Neuronal stem cell (in vitro differentiated cells): ENCODE measurements around the gene BMPR1A.
A peak's percentile ranks its signal among the peaks of the same experiment; 100 is the strongest.

Experiments used
- DNase-seq: peaks from one replicate; pipeline ENCODE4 v3.0.0-alpha.2; 2013; ENCODE audit warnings: low spot score
- H2AFZ ChIP-seq: one replicate; pipeline ENCODE4 v1.6.1; 2013; ENCODE audit warnings: mild to moderate bottlenecking, low read length, inconsistent platforms
- H2AK5ac ChIP-seq: 2 replicates; pipeline ENCODE4 v1.6.1; 2013; ENCODE audit warnings: low read depth, mild to moderate bottlenecking, inconsistent platforms, low read length, moderate library complexity, mixed read lengths
- H2BK120ac ChIP-seq: 2 replicates; pipeline ENCODE4 v1.6.1; 2013; ENCODE audit warnings: low read depth, mild to moderate bottlenecking, inconsistent platforms, low read length, moderate library complexity, mixed read lengths
- H2BK12ac ChIP-seq: one replicate; pipeline ENCODE4 v1.6.1; 2013; ENCODE audit warnings: low read length, inconsistent platforms
- H2BK15ac ChIP-seq: 2 replicates; pipeline ENCODE4 v1.6.1; 2013; ENCODE audit warnings: mild to moderate bottlenecking, low read length, inconsistent platforms, mixed read lengths
- H2BK5ac ChIP-seq: one replicate; pipeline ENCODE4 v1.6.1; 2013; ENCODE audit warnings: inconsistent platforms, mild to moderate bottlenecking, low read length, moderate library complexity
- H3K14ac ChIP-seq: one replicate; pipeline ENCODE4 v1.6.1; 2013; ENCODE audit warnings: low read length, inconsistent platforms
- H3K18ac ChIP-seq: 2 replicates; pipeline ENCODE4 v1.6.1; 2013; ENCODE audit warnings: low read length, inconsistent platforms
- H3K23ac ChIP-seq: 2 replicates; pipeline ENCODE4 v1.6.1; 2013; ENCODE audit warnings: low read depth, mild to moderate bottlenecking, mixed read lengths, low read length, inconsistent platforms; ENCODE audit not compliant: poor library complexity
- H3K27ac ChIP-seq: replicated peaks from 3 replicates; pipeline ENCODE4 v1.5.1; 2013; ENCODE audit warnings: low read length, inconsistent platforms
- H3K27me3 ChIP-seq, 3 experiments: 2 replicates each; pipeline ENCODE4 v1.6.1; 2013; ENCODE audit warnings: low read length in 3 of 3, mild to moderate bottlenecking in 2 of 3, inconsistent platforms in 1 of 3, low read depth in 1 of 3, mixed read lengths in 1 of 3, moderate library complexity in 1 of 3; ENCODE audit not compliant: control insufficient read depth in 3 of 3, insufficient read depth in 3 of 3
- H3K36me3 ChIP-seq, 2 donors: replicated peaks in 1 of 2; 2 replicates each; pipeline ENCODE4 v1.6.1; 2013; ENCODE audit warnings: low read length in 2 of 2; ENCODE audit not compliant: control insufficient read depth in 2 of 2, insufficient read depth in 2 of 2
- H3K4ac ChIP-seq: 2 replicates; pipeline ENCODE4 v1.6.1; 2013; ENCODE audit warnings: inconsistent platforms, mild to moderate bottlenecking, low read length, moderate library complexity
- H3K4me1 ChIP-seq, 2 donors: 1 replicate in 1 of 2; 2 replicates in 1 of 2; pipeline ENCODE4 v1.6.1; 2013; ENCODE audit warnings: low read length in 2 of 2, low read depth in 1 of 2; ENCODE audit not compliant: control insufficient read depth in 2 of 2, insufficient read depth in 1 of 2
- H3K4me2 ChIP-seq: one replicate; pipeline ENCODE4 v1.6.1; 2013; ENCODE audit warnings: mild to moderate bottlenecking, low read length, inconsistent platforms; ENCODE audit not compliant: insufficient read depth, poor library complexity, severe bottlenecking
- H3K4me3 ChIP-seq, 2 donors: 2 replicates each; pipeline ENCODE4 v1.5.1; 2013; ENCODE audit warnings: low read length in 2 of 2, mild to moderate bottlenecking in 2 of 2, inconsistent platforms in 1 of 2, moderate library complexity in 1 of 2
- H3K79me1 ChIP-seq: one replicate; pipeline ENCODE4 v1.6.1; 2013; ENCODE audit warnings: low read depth, mild to moderate bottlenecking, inconsistent platforms, low read length, moderate library complexity
- H3K9ac ChIP-seq: one replicate; pipeline ENCODE4 v1.6.1; 2013; ENCODE audit warnings: mild to moderate bottlenecking, low read depth, low read length, inconsistent platforms; ENCODE audit not compliant: poor library complexity
- H3K9me3 ChIP-seq, 2 donors: replicated peaks in 1 of 2; 2 replicates each; pipeline versions ENCODE3 to v1.6.1; 2013; ENCODE audit warnings: low read length in 2 of 2, mild to moderate bottlenecking in 2 of 2, inconsistent platforms in 1 of 2, low read depth in 1 of 2, mixed read lengths in 1 of 2, moderate library complexity in 1 of 2; ENCODE audit not compliant: control insufficient read depth in 2 of 2, insufficient read depth in 1 of 2
- H4K8ac ChIP-seq: one replicate; pipeline ENCODE4 v1.6.1; 2013; ENCODE audit warnings: low read depth, mild to moderate bottlenecking, inconsistent platforms, low read length, moderate library complexity
- H4K91ac ChIP-seq: one replicate; pipeline ENCODE4 v1.6.1; 2013; ENCODE audit warnings: low read length, low read depth, mild to moderate bottlenecking, inconsistent platforms; ENCODE audit not compliant: poor library complexity
- WGBS, 2 donors: extraction: QIAGEN DNeasy Blood & Tissue Kit; methylation state at CpG; one replicate each; pipeline ENCODE4 v1.1.7; 2013; ENCODE audit warnings: missing lambda C conversion rate in 2 of 2, mixed read lengths in 1 of 2; ENCODE audit not compliant: insufficient read length in 2 of 2, insufficient replicate concordance in 1 of 2; ENCODE audit errors: extremely low coverage in 2 of 2; 5-methylcytosine and 5-hydroxymethylcytosine counted together

BMPR1A gene

DNA sequence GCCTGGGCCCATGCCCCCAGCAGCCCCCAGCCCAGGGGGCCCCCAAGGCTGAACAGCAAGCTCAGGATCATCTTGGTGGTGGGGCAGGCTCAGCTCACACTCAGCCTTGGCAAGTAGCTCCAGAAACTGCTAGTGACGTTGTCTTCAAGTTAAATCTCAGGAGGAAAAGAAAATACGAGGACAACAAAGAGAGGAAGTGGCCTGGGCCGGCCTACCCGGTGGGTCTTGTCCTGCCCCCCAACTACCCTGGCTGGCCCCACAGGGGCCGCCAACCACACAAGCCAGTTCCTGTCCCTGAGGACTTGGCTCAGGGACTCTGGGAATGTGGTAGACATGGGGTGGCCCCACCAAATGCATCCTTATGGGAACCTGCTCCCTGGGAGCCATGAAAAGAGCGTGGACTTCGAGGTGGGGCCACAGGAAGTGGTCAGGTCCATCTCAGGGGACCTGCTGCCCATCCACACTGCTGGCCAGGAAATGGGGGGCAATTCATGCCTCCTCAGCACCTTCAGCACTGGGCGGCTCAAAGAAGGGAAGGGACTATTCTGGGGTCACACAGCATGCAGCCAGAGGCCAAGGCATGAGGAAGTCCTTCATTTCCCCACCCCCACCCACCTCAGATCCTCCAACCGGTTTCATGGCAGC is 201.2 kb downstream of the BMPR1A start, which contains the start of gene MMRN2:
MMRN2 (minus strand) TSS at position 145 of the 645 bp plus-strand sequence; CDS start at position 71, 74 bp downstream.
- H3K79me1 ChIP-seq, result peaks cover 1% of the 10 kb centered on the region
- peak within 1 kb of the TSS; percentile 87 for H3K14ac ChIP-seq
- H3K4ac ChIP-seq, result peak within 1 kb of the TSS; percentile 70
- H2BK120ac ChIP-seq, result peak within 1 kb of the TSS; percentile 82
- H3K4me1 ChIP-seq, result peaks cover 46 to 54% of the 10 kb centered on the region in 2 donors
- H4K91ac ChIP-seq, result peak within 1 kb of the TSS; percentile 38
- H3K9ac ChIP-seq, result no peak within 1 kb of the TSS
- peak within 1 kb of the TSS; percentile 54 for H2BK5ac ChIP-seq
- no peak for DNase-seq
- no peak within 1 kb of the TSS for H3K27ac ChIP-seq
- WGBS, 2 donors, result no CpG with 5 or more reads among the region's 9 CpGs
- H2BK12ac ChIP-seq, result peak within 1 kb of the TSS; percentile 96
- peak within 1 kb of the TSS; percentile 36 for H3K23ac ChIP-seq
- H3K18ac ChIP-seq, result peak within 1 kb of the TSS; percentile 83
- H3K4me3 ChIP-seq, result no peak within 1 kb of the TSS
- H3K9me3 ChIP-seq, result peaks cover 5 to 6% of the 10 kb centered on the region in 2 donors
- H3K27me3 ChIP-seq, result no peaks in the 10 kb centered on the region
- no peak within 1 kb of the TSS for H3K4me2 ChIP-seq
- no peaks in the 10 kb centered on the region for H3K36me3 ChIP-seq
- peak within 1 kb of the TSS; percentile 76 for H2AFZ ChIP-seq
- H4K8ac ChIP-seq, result peak within 1 kb of the TSS; percentile 99
- peak within 1 kb of the TSS; percentile 93 for H2BK15ac ChIP-seq
- peak within 1 kb of the TSS; percentile 99 for H2AK5ac ChIP-seq

DNA sequence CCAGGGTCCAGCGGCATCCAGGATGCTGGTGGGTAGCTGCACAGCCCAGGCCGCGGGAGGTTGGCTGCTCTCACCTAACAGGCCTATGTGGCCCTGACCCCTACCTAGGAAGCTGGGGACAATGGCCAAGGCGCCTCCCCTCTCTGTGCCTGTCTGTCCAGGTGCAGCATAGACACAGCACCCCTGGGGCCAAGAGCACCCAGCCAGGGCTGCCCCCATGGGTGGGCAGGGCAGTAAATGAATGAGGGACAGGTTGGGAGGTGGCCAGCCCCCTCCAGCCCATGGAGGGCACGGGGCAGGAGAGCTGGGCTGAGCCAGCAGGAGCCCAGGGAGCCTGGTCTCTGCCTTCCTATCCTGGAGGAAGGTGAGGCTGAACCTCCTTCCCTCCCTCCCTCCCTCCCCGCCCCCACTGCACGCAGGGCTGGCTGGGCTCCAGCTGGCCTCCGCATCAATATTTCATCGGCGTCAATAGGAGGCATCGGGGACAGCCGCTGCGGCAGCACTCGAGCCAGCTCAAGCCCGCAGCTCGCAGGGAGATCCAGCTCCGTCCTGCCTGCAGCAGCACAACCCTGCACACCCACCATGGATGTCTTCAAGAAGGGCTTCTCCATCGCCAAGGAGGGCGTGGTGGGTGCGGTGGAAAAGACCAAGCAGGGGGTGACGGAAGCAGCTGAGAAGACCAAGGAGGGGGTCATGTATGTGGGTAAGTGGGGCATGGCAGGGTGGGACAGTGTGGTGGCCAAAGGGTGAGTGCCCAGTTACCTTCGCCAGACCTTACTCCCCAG is 201.9 kb downstream of the BMPR1A start, which contains the start of gene SNCG:
SNCG (plus strand) TSS at position 484 of the 785 bp plus-strand sequence; CDS start at position 583, 99 bp downstream.
- Histone ChIP-seq H3K36me3 (no peaks in the 10 kb centered on the region), H2BK12ac (peak within 1 kb of the TSS; percentile 96), H3K4me3 (no peak within 1 kb of the TSS), H3K27ac (peak within 1 kb of the TSS; percentile 2), H3K18ac (peak within 1 kb of the TSS; percentile 88), H3K4me2 (no peak within 1 kb of the TSS), H3K9me3 (peaks cover 3 to 6% of the 10 kb centered on the region in 2 donors), H2BK15ac (peak within 1 kb of the TSS; percentile 97), H3K4me1 (peaks cover 46 to 54% of the 10 kb centered on the region in 2 donors), H2AK5ac (peak within 1 kb of the TSS; percentile 99), H3K9ac (peak within 1 kb of the TSS; percentile 54), H3K79me1 (peaks cover 1% of the 10 kb centered on the region), H3K23ac (peak within 1 kb of the TSS; percentile 36), H3K4ac (peak within 1 kb of the TSS; percentile 70), H3K27me3 (no peaks in the 10 kb centered on the region), H3K14ac (peak within 1 kb of the TSS; percentile 92), H2BK120ac (peak within 1 kb of the TSS; percentile 85), H2AFZ (peak within 1 kb of the TSS; percentile 76), H2BK5ac (peak within 1 kb of the TSS; percentile 54), H4K8ac (peak within 1 kb of the TSS; percentile 99), H4K91ac (peak within 1 kb of the TSS; percentile 38)
- no CpG with 5 or more reads among the region's 22 CpGs for WGBS, 2 donors
- no peak for DNase-seq

DNA sequence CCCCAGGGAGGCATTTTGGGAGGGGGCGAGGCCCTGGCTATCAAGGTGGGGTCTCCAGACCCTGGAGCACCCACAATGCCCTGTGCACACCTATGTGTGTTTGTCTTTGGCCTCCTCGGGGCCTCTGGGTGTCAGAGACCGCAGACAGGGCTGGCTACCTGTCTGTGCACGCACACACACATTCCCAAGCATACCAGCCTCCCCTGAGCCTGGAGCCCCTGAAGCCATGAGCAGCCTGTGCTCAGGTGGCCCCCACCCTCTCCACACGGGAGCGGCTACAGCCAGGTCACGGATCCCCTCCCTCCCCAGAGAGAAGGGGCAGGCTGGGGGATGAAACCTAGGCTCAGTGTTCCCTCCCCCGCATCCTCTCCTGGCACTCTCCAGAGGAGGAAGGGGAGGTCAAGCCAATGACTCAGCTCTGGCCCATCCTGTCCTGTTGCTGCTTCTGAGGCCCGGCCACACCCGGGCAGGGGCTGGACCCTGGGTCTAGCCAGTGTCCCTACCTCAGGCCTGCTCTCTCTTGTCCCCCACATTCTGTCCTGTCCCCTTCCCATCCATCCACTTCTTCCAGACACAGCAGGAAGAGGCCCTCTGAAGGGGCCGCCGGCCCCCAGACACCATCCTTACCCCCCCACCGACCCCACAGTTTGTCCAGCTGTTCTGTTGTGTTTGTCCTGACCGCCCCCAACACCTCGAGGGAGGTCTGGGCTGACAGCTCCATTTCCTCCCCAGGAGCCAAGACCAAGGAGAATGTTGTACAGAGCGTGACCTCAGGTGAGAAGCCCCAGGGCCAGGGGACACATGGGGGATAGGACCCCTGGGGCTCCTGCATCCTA is 202.7 kb downstream of the BMPR1A start:
- DNase-seq, result no peak
- Histone ChIP-seq H2BK12ac (peak overlapping the region; percentile 93), H3K9ac (no peak overlapping the region), H4K91ac (peak overlapping the region; percentile 38), H2BK120ac (peak overlapping the region; percentile 85), H3K36me3 (no peaks in the 10 kb centered on the region), H3K4me3 (no peak overlapping the region), H2AFZ (peak overlapping the region; percentile 76), H3K79me1 (peaks cover 1% of the 10 kb centered on the region), H3K4ac (peak overlapping the region; percentile 70), H2BK5ac (peak overlapping the region; percentile 54), H3K27me3 (no peaks in the 10 kb centered on the region), H3K9me3 (no peaks in the 10 kb centered on the region), H4K8ac (peak overlapping the region; percentile 25), H3K23ac (peak overlapping the region; percentile 89), H3K18ac (peak overlapping the region; percentile 88), H3K4me2 (no peak overlapping the region), H3K27ac (no peak overlapping the region), H3K4me1 (peaks cover 42 to 47% of the 10 kb centered on the region in 2 donors), H3K14ac (peak overlapping the region; percentile 92), H2AK5ac (peak overlapping the region; percentile 99), H2BK15ac (peak overlapping the region; percentile 97)
- no CpG with 5 or more reads among the region's 16 CpGs for WGBS, 2 donors
